ENCODE measurements around the gene PROX2.

The PROX2 gene

GRCh38 chr14:74907744-74908143 is 31.8 kb upstream of the PROX2 start:
- Histone ChIP-seq H3K27me3 (ENCODE audit: low read depth, low read length) (no peaks in the 10 kb centered on the region), H3K4me1 (ENCODE audit: control insufficient read depth in 1 of 2, insufficient read depth in 2 of 2, low read length in 2 of 2) (peaks cover 5 to 26% of the 10 kb centered on the region in 2 donors), H3K36me3 (ENCODE audit: control insufficient read depth in 1 of 2, insufficient read depth in 2 of 2, low read length in 2 of 2) (peaks cover 20 to 21% of the 10 kb centered on the region in 2 donors), H3K9me3 (ENCODE audit: control insufficient read depth in 1 of 2, low read length in 2 of 2) (no peaks in the 10 kb centered on the region), H3K27ac (ENCODE audit: low read length) (no peak overlapping the region), H3K4me3 (ENCODE audit: low read depth in 1 of 2, low read length in 2 of 2) (no peak overlapping the region)

GRCh38 chr14:74906925-74907521 is 31.1 kb upstream of the PROX2 start:
- peaks cover 5 to 26% of the 10 kb centered on the region in 2 donors for H3K4me1 ChIP-seq (ENCODE audit: control insufficient read depth in 1 of 2, insufficient read depth in 2 of 2, low read length in 2 of 2)
- no peaks in the 10 kb centered on the region for H3K27me3 ChIP-seq (ENCODE audit: low read depth, low read length)
- no peak overlapping the region for H3K27ac ChIP-seq (ENCODE audit: low read length)
- H3K36me3 ChIP-seq (ENCODE audit: control insufficient read depth in 1 of 2, insufficient read depth in 2 of 2, low read length in 2 of 2): peaks cover 27 to 28% of the 10 kb centered on the region in 2 donors
- no peaks in the 10 kb centered on the region for H3K9me3 ChIP-seq (ENCODE audit: control insufficient read depth in 1 of 2, low read length in 2 of 2)
- H3K4me3 ChIP-seq (ENCODE audit: low read depth in 1 of 2, low read length in 2 of 2): no peak overlapping the region

GRCh38 chr14:74905595-74906142 is 29.7 kb upstream of the PROX2 start:
- Histone ChIP-seq H3K4me3 (ENCODE audit: low read depth in 1 of 2, low read length in 2 of 2) (no peak overlapping the region), H3K36me3 (ENCODE audit: control insufficient read depth in 1 of 2, insufficient read depth in 2 of 2, low read length in 2 of 2) (peaks cover 41 to 42% of the 10 kb centered on the region in 2 donors), H3K27ac (ENCODE audit: low read length) (no peak overlapping the region), H3K9me3 (ENCODE audit: control insufficient read depth in 1 of 2, low read length in 2 of 2) (no peaks in the 10 kb centered on the region), H3K27me3 (ENCODE audit: low read depth, low read length) (no peaks in the 10 kb centered on the region), H3K4me1 (ENCODE audit: control insufficient read depth in 1 of 2, insufficient read depth in 2 of 2, low read length in 2 of 2) (peaks cover 5 to 26% of the 10 kb centered on the region in 2 donors)

GRCh38 chr14:74904635-74905503 is 28.9 kb upstream of the PROX2 start:
- peaks cover 5 to 26% of the 10 kb centered on the region in 2 donors for H3K4me1 ChIP-seq (ENCODE audit: control insufficient read depth in 1 of 2, insufficient read depth in 2 of 2, low read length in 2 of 2)
- H3K36me3 ChIP-seq (ENCODE audit: control insufficient read depth in 1 of 2, insufficient read depth in 2 of 2, low read length in 2 of 2): peaks cover 49 to 50% of the 10 kb centered on the region in 2 donors
- no peaks in the 10 kb centered on the region for H3K27me3 ChIP-seq (ENCODE audit: low read depth, low read length)
- H3K27ac ChIP-seq (ENCODE audit: low read length): no peak overlapping the region
- no peaks in the 10 kb centered on the region for H3K9me3 ChIP-seq (ENCODE audit: control insufficient read depth in 1 of 2, low read length in 2 of 2)
- H3K4me3 ChIP-seq (ENCODE audit: low read depth in 1 of 2, low read length in 2 of 2): no peak overlapping the region

- Histone ChIP-seq H3K27ac (ENCODE audit: low read length) (no peak overlapping the region), H3K9me3 (ENCODE audit: control insufficient read depth in 1 of 2, low read length in 2 of 2) (no peaks in the 10 kb centered on the region), H3K27me3 (ENCODE audit: low read depth, low read length) (no peaks in the 10 kb centered on the region), H3K36me3 (ENCODE audit: control insufficient read depth in 1 of 2, insufficient read depth in 2 of 2, low read length in 2 of 2) (peaks cover 66 to 67% of the 10 kb centered on the region in 2 donors), H3K4me1 (ENCODE audit: control insufficient read depth in 1 of 2, insufficient read depth in 2 of 2, low read length in 2 of 2) (peaks cover 5 to 25% of the 10 kb centered on the region in 2 donors), H3K4me3 (ENCODE audit: low read depth in 1 of 2, low read length in 2 of 2) (no peak overlapping the region)
Measured at GRCh38 chr14:74902941-74903705, 27.2 kb upstream of the PROX2 start.

- Histone ChIP-seq H3K4me3 (ENCODE audit: low read depth in 1 of 2, low read length in 2 of 2) (no peak overlapping the region), H3K9me3 (ENCODE audit: control insufficient read depth in 1 of 2, low read length in 2 of 2) (no peaks in the 10 kb centered on the region), H3K36me3 (ENCODE audit: control insufficient read depth in 1 of 2, insufficient read depth in 2 of 2, low read length in 2 of 2) (peaks cover 83 to 94% of the 10 kb centered on the region in 2 donors), H3K27ac (ENCODE audit: low read length) (no peak overlapping the region), H3K27me3 (ENCODE audit: low read depth, low read length) (no peaks in the 10 kb centered on the region), H3K4me1 (ENCODE audit: control insufficient read depth in 1 of 2, insufficient read depth in 2 of 2, low read length in 2 of 2) (no peaks in the 10 kb centered on the region)
Measured at GRCh38 chr14:74898694-74899093, 22.7 kb upstream of the PROX2 start.

- Histone ChIP-seq H3K4me3 (ENCODE audit: low read depth in 1 of 2, low read length in 2 of 2) (no peak overlapping the region), H3K27me3 (ENCODE audit: low read depth, low read length) (no peaks in the 10 kb centered on the region), H3K4me1 (ENCODE audit: control insufficient read depth in 1 of 2, insufficient read depth in 2 of 2, low read length in 2 of 2) (no peaks in the 10 kb centered on the region), H3K9me3 (ENCODE audit: control insufficient read depth in 1 of 2, low read length in 2 of 2) (no peaks in the 10 kb centered on the region), H3K27ac (ENCODE audit: low read length) (no peak overlapping the region), H3K36me3 (ENCODE audit: control insufficient read depth in 1 of 2, insufficient read depth in 2 of 2, low read length in 2 of 2) (peaks cover 87 to 96% of the 10 kb centered on the region in 2 donors)
Measured at GRCh38 chr14:74898083-74898482, 22.1 kb upstream of the PROX2 start.

- Histone ChIP-seq H3K27ac (ENCODE audit: low read length) (no peak overlapping the region), H3K36me3 (ENCODE audit: control insufficient read depth in 1 of 2, insufficient read depth in 2 of 2, low read length in 2 of 2) (peaks cover 88 to 96% of the 10 kb centered on the region in 2 donors), H3K4me3 (ENCODE audit: low read depth in 1 of 2, low read length in 2 of 2) (no peak overlapping the region), H3K9me3 (ENCODE audit: control insufficient read depth in 1 of 2, low read length in 2 of 2) (no peaks in the 10 kb centered on the region), H3K27me3 (ENCODE audit: low read depth, low read length) (no peaks in the 10 kb centered on the region), H3K4me1 (ENCODE audit: control insufficient read depth in 1 of 2, insufficient read depth in 2 of 2, low read length in 2 of 2) (no peaks in the 10 kb centered on the region)
Measured at GRCh38 chr14:74897642-74898041, 21.7 kb upstream of the PROX2 start.

- Histone ChIP-seq H3K27ac (ENCODE audit: low read length) (no peak overlapping the region), H3K36me3 (ENCODE audit: control insufficient read depth in 1 of 2, insufficient read depth in 2 of 2, low read length in 2 of 2) (peaks cover 87 to 96% of the 10 kb centered on the region in 2 donors), H3K4me1 (ENCODE audit: control insufficient read depth in 1 of 2, insufficient read depth in 2 of 2, low read length in 2 of 2) (no peaks in the 10 kb centered on the region), H3K9me3 (ENCODE audit: control insufficient read depth in 1 of 2, low read length in 2 of 2) (no peaks in the 10 kb centered on the region), H3K4me3 (ENCODE audit: low read depth in 1 of 2, low read length in 2 of 2) (no peak overlapping the region), H3K27me3 (ENCODE audit: low read depth, low read length) (no peaks in the 10 kb centered on the region)
Measured at GRCh38 chr14:74896400-74896799, 20.5 kb upstream of the PROX2 start.

GRCh38 chr14:74893614-74894091 is 17.7 kb upstream of the PROX2 start:
- H3K27ac ChIP-seq (ENCODE audit: low read length): no peak overlapping the region
- peaks cover 0 to 1% of the 10 kb centered on the region in 2 donors for H3K4me1 ChIP-seq (ENCODE audit: control insufficient read depth in 1 of 2, insufficient read depth in 2 of 2, low read length in 2 of 2)
- H3K27me3 ChIP-seq (ENCODE audit: low read depth, low read length): no peaks in the 10 kb centered on the region
- no peak overlapping the region for H3K4me3 ChIP-seq (ENCODE audit: low read depth in 1 of 2, low read length in 2 of 2)
- peaks cover 76 to 82% of the 10 kb centered on the region in 2 donors for H3K36me3 ChIP-seq (ENCODE audit: control insufficient read depth in 1 of 2, insufficient read depth in 2 of 2, low read length in 2 of 2)
- no peaks in the 10 kb centered on the region for H3K9me3 ChIP-seq (ENCODE audit: control insufficient read depth in 1 of 2, low read length in 2 of 2)

- Histone ChIP-seq H3K36me3 (ENCODE audit: control insufficient read depth in 1 of 2, insufficient read depth in 2 of 2, low read length in 2 of 2) (peaks cover 69 to 75% of the 10 kb centered on the region in 2 donors), H3K4me1 (ENCODE audit: control insufficient read depth in 1 of 2, insufficient read depth in 2 of 2, low read length in 2 of 2) (peaks cover 0 to 8% of the 10 kb centered on the region in 2 donors), H3K4me3 (ENCODE audit: low read depth in 1 of 2, low read length in 2 of 2) (no peak overlapping the region), H3K9me3 (ENCODE audit: control insufficient read depth in 1 of 2, low read length in 2 of 2) (no peaks in the 10 kb centered on the region), H3K27ac (ENCODE audit: low read length) (no peak overlapping the region), H3K27me3 (ENCODE audit: low read depth, low read length) (no peaks in the 10 kb centered on the region)
Measured at GRCh38 chr14:74892745-74893144, 16.8 kb upstream of the PROX2 start.
